Mammary epithelial cell (primary cell): ENCODE results near the gene USE1.

ENCODE experiments used
- EZH2 ChIP-seq: IDR thresholded peaks from 2 replicates; pipeline ENCODE4 v1.6.1; 2012; ENCODE audit warnings: low read length, inconsistent platforms, borderline replicate concordance
- TF ChIP-seq, protein P1 (sequence below), 2 donors: IDR thresholded peaks in 1 of 2; conservative IDR thresholded peaks in 1 of 2; 2 replicates each; pipeline ENCODE4 v1.5.1; 2011 to 2012; ENCODE audit warnings: inconsistent platforms in 2 of 2, low read length in 2 of 2, mild to moderate bottlenecking in 2 of 2, control low read depth in 1 of 2, low read depth in 1 of 2; ENCODE audit not compliant: insufficient read depth in 1 of 2; ENCODE audit errors: extremely low read depth in 1 of 2

DNA sequence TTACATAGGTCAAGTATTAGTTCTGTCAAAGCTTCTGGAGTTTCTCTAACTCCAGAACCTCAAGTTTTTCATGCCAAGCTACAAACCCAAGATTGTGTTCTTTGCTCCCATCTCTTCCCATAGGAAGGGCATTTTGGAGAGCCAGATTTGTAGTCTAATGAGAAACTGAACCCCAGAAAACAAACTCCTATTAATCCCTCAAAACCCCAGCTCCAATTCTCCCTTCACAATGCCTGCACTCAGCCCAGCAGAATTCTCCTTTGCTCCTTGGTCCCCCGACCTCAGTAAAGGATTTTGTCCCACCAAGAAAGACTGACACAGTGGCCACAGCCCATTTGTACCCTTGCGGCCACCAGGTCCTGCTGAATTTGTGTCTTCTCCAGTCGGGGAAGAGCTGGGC lies 41.0 kb downstream of the USE1 start:
- TF ChIP-seq, protein P1, sequence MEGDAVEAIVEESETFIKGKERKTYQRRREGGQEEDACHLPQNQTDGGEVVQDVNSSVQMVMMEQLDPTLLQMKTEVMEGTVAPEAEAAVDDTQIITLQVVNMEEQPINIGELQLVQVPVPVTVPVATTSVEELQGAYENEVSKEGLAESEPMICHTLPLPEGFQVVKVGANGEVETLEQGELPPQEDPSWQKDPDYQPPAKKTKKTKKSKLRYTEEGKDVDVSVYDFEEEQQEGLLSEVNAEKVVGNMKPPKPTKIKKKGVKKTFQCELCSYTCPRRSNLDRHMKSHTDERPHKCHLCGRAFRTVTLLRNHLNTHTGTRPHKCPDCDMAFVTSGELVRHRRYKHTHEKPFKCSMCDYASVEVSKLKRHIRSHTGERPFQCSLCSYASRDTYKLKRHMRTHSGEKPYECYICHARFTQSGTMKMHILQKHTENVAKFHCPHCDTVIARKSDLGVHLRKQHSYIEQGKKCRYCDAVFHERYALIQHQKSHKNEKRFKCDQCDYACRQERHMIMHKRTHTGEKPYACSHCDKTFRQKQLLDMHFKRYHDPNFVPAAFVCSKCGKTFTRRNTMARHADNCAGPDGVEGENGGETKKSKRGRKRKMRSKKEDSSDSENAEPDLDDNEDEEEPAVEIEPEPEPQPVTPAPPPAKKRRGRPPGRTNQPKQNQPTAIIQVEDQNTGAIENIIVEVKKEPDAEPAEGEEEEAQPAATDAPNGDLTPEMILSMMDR (conservative IDR thresholded peaks at IDR 0.05 in 1 of 2, IDR thresholded peaks at IDR 0.05 in 1 of 2; ENCODE audit: extremely low read depth in 1 of 2, insufficient read depth in 1 of 2, low read depth in 1 of 2, low read length in 2 of 2): no peak
- TF ChIP-seq EZH2: no peak
